Measurements from ENCODE around the gene REN.
A peak's percentile ranks its signal among the peaks of the same experiment; 100 is the strongest.

Gene REN

DNA sequence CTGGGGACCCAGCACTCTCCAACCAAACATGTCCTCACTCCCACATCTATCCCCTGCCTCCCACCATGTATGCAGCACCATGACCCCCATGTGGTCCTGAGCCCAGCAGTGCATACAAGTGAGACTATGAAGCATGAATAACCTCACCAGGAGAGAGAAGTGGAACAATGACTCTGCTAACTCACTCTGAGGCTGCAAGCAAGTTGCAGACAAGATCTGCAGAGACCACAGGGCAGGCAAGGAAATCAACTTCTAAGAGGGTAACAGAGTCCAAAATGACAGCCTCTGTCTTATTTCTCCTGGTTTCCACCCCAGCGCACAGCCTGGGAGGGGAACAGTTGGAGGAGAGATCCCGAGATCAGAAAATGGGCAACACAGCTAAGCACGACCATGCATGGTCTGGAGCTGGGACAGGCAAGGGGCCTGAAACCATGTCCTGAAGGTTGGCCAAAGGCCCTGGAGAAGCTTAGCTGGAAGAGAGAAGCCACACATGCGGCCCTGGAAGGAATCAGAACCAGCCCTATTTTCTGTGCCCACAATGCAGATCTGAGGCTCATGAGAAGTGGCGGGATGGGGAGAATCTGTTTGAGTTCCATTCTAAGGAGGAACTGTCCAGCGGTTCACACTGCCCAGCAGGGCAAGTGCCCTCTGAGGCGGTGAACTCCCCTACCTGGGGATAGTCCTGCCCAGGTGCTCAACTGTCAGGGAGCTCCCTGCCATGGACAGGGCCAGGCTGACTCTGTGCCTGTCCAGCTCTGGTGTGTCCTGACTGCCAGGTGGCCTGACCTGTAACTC, 12.5 kb upstream of the REN start:
- Histone ChIP-seq H3K27me3 (ENCODE audit: low read depth) (peaks cover 26% of the 10 kb centered on the region), H3K9me3 (no peaks in the 10 kb centered on the region), H3K4me1 (no peaks in the 10 kb centered on the region), H3K36me3 (replicated peaks) (no peaks in the 10 kb centered on the region), H3K4me3 (no peak overlapping the region)
- no peak for DNase-seq (ENCODE audit: low spot score in 2 of 2)
- in situ Hi-C loops (cut with MboI; ENCODE audit: low sequenced_read_pairs), result no loop called here

DNA sequence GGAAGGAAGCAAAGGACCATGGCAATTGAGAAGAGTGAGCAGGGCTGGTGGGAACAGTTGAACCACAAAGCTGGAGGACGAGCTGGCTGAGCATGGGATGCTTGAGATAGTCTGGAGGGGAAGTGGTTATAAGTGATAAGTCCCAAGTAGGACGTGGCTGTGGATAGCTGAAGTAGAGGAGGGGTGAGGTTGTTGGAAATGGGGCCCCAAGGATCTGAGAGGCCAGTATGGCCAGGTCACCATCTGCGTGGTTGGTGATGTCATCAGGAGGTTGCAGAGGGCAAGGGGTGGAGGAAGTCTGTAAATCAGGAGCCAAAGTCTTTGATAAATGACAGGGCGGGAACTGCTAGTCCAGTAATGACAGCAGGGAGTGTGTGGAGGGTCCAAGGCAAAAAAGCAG, 11.0 kb upstream of the REN start:
- Histone ChIP-seq H3K4me3 (no peak overlapping the region), H3K9me3 (no peaks in the 10 kb centered on the region), H3K27me3 (ENCODE audit: low read depth) (peaks cover 26% of the 10 kb centered on the region), H3K36me3 (replicated peaks) (no peaks in the 10 kb centered on the region), H3K4me1 (no peaks in the 10 kb centered on the region)
- in situ Hi-C loops (cut with MboI; ENCODE audit: low sequenced_read_pairs), result no loop called here
- DNase-seq (ENCODE audit: low spot score in 2 of 2), result no peak

DNA sequence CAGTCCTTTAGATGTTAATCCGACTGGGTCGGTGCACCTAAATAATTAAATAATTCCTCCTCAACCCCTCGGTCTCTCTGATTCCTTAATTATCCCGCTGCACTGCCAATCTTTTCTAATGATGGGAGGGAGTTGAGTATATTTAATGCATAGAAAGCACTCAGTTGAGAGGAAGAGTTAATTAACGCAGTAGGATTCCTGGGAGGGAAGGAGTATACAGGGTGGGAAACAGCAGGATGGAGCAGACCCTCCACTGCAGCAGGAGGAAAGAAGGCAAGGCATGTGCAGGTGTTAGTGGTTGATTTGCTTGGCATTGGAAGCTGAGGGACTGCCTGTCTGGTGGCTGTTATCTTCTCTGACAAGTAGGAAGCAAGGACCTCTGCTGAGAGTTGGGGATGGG, 9.9 kb upstream of the REN start:
- H3K27me3 ChIP-seq (ENCODE audit: low read depth), result peaks cover 26% of the 10 kb centered on the region
- in situ Hi-C loops (cut with MboI; ENCODE audit: low sequenced_read_pairs), result no loop called here
- no peaks in the 10 kb centered on the region for H3K36me3 ChIP-seq (replicated peaks)
- no peaks in the 10 kb centered on the region for H3K4me1 ChIP-seq
- DNase-seq (ENCODE audit: low spot score in 2 of 2), result no peak
- H3K4me3 ChIP-seq, result no peak overlapping the region
- H3K9me3 ChIP-seq, result no peaks in the 10 kb centered on the region

DNA sequence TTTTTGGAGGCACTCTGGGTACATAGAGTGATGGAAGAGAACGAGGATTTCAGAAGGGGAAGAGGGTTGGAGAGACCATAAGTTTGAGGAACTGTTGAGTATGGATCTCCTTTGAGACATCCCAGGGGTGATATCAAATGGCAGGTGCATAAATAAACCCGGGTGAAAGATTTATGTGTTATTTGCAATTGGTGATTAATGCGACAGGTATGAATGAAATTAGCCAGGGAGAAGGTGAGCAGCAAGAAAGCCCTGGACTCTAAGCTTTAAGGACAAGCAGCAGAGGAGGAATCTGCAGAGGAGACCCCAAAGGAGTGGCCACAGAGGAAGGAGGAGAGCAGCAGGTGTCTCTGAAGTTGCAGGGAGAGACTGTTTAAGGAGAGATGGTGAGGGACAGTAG, 8.8 kb upstream of the REN start:
- no peak overlapping the region for H3K4me3 ChIP-seq
- in situ Hi-C loops (cut with MboI; ENCODE audit: low sequenced_read_pairs), result loop anchor here (25.0 kb wide), 1 partner anchor 337 kb away; the partner anchor contains the start of gene MDM4
- H3K36me3 ChIP-seq (replicated peaks), result no peaks in the 10 kb centered on the region
- H3K27me3 ChIP-seq (ENCODE audit: low read depth), result peaks cover 26% of the 10 kb centered on the region
- H3K4me1 ChIP-seq, result no peaks in the 10 kb centered on the region
- DNase-seq (ENCODE audit: low spot score in 2 of 2), result no peak
- 0 out of 2 replicates have a peak, but pooled peaks cover 7% of the 10 kb centered on the region for H3K9me3 ChIP-seq

GRCh38 chr1:204172404-204173029, 6.4 kb upstream of the REN start:
- in situ Hi-C loops (cut with MboI; ENCODE audit: low sequenced_read_pairs), result loop anchor here (25.0 kb wide), 1 partner anchor 340 kb away; the partner anchor contains the start of gene MDM4

GRCh38 chr1:204171751-204172178, 5.6 kb upstream of the REN start:
- Histone ChIP-seq H3K9me3 (peaks cover 19% of the 10 kb centered on the region), H3K4me3 (no peak overlapping the region), H3K4me1 (no peaks in the 10 kb centered on the region), H3K27me3 (ENCODE audit: low read depth) (peaks cover 16% of the 10 kb centered on the region), H3K36me3 (replicated peaks) (no peaks in the 10 kb centered on the region)
- DNase-seq (ENCODE audit: low spot score in 2 of 2), result no peak
- in situ Hi-C loops (cut with MboI; ENCODE audit: low sequenced_read_pairs), result loop anchor here (25.0 kb wide), 1 partner anchor 341 kb away; the partner anchor contains the start of gene MDM4

More at GRCh38 chr1:204172404-204173029, 6.4 kb upstream of the REN start:
- H3K4me3 ChIP-seq, result no peak overlapping the region
- no peaks in the 10 kb centered on the region for H3K4me1 ChIP-seq
- peaks cover 16% of the 10 kb centered on the region for H3K27me3 ChIP-seq (ENCODE audit: low read depth)
- H3K9me3 ChIP-seq, result peaks cover 19% of the 10 kb centered on the region
- no peak for DNase-seq (ENCODE audit: low spot score in 2 of 2)
- H3K36me3 ChIP-seq (replicated peaks), result no peaks in the 10 kb centered on the region

DNA sequence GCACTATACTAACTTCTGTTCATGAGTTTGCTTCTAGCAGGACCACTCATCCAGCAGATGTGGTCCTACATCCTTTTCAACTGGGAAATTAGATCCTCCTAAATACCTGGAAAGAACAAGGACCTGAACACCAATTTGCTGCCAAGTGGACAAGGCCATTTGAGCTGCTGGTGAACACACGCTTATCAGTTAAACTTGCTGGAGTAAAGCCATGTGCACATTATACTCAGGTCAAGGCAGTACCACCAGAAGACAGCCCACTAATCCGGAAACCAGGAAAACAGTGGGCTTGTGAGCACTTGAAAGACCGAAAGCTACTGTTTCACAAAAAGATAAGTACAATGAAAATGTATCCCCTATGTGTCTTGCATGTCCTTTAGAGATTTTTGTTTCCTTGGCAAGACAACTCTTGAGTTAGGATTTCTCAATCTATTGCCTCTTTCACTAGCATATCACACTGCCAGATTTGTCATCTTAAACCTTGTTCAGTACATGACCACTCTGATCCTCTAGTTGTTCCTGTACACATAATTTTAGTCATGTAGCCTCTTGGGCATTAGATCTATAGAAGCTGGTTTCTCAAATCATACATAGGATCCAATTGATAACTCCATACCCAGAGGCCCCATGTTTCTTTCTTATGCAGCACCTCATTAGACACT, 4.5 kb upstream of the REN start:
- DNase-seq (ENCODE audit: low spot score in 2 of 2), result no peak
- Histone ChIP-seq H3K27me3 (ENCODE audit: low read depth) (peaks cover 5% of the 10 kb centered on the region; the same call in 1 of the 2 replicates), H3K9me3 (peaks cover 19% of the 10 kb centered on the region), H3K4me1 (no peaks in the 10 kb centered on the region), H3K36me3 (replicated peaks) (no peaks in the 10 kb centered on the region), H3K4me3 (no peak overlapping the region)
- in situ Hi-C loops (cut with MboI; ENCODE audit: low sequenced_read_pairs), result loop anchor here (25.0 kb wide), 1 partner anchor 342 kb away; the partner anchor contains the start of gene MDM4

GRCh38 chr1:204169858-204170257, 3.7 kb upstream of the REN start:
- Histone ChIP-seq H3K4me1 (no peaks in the 10 kb centered on the region), H3K36me3 (replicated peaks) (no peaks in the 10 kb centered on the region), H3K4me3 (no peak overlapping the region), H3K9me3 (peaks cover 19% of the 10 kb centered on the region), H3K27me3 (ENCODE audit: low read depth) (no peaks in the 10 kb centered on the region)
- in situ Hi-C loops (cut with MboI; ENCODE audit: low sequenced_read_pairs), result loop anchor here (25.0 kb wide), 1 partner anchor 342 kb away; the partner anchor contains the start of gene MDM4
- DNase-seq (ENCODE audit: low spot score in 2 of 2), result no peak

DNA sequence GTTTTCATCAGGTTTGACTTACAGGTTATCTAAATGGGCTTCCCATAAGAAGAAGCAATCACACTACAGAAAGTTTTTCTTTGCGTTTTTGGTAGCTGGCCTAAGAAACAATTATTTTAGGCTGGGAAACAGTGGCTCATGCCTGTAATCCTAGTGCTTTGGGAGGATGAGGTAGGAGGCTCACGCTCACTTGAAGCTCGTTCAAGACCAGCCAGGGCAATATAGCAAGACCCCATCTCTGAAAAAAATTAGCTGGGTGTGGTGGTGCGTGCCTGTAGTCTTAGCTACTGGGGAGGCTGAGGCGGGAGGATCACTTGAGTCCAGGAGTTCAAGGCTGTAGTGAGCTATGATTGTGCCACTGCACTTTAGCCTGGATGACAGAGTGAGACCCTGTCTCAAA, 1.6 kb upstream of the REN start:
- in situ Hi-C loops (cut with MboI; ENCODE audit: low sequenced_read_pairs), result loop anchor here (25.0 kb wide), 1 partner anchor 345 kb away; the partner anchor contains the start of gene MDM4

GRCh38 chr1:204162494-204163074, 3.6 kb downstream of the REN start:
- Histone ChIP-seq H3K4me1 (no peaks in the 10 kb centered on the region), H3K36me3 (replicated peaks) (no peaks in the 10 kb centered on the region), H3K4me3 (no peak overlapping the region), H3K27me3 (ENCODE audit: low read depth) (no peaks in the 10 kb centered on the region), H3K9me3 (no peaks in the 10 kb centered on the region)
- in situ Hi-C loops (cut with MboI; ENCODE audit: low sequenced_read_pairs), result loop anchor here (25.0 kb wide), 1 partner anchor 350 kb away; the partner anchor contains the start of gene MDM4
- peak; percentile 50 to 87 for DNase-seq (ENCODE audit: low spot score in 2 of 2)

More for the DNA sequence above, 1.6 kb upstream of the REN start:
- no peak for DNase-seq (ENCODE audit: low spot score in 2 of 2)
- Histone ChIP-seq H3K27me3 (ENCODE audit: low read depth) (no peaks in the 10 kb centered on the region), H3K4me1 (no peaks in the 10 kb centered on the region), H3K36me3 (replicated peaks) (no peaks in the 10 kb centered on the region), H3K9me3 (peaks cover 19% of the 10 kb centered on the region), H3K4me3 (no peak overlapping the region)

DNA sequence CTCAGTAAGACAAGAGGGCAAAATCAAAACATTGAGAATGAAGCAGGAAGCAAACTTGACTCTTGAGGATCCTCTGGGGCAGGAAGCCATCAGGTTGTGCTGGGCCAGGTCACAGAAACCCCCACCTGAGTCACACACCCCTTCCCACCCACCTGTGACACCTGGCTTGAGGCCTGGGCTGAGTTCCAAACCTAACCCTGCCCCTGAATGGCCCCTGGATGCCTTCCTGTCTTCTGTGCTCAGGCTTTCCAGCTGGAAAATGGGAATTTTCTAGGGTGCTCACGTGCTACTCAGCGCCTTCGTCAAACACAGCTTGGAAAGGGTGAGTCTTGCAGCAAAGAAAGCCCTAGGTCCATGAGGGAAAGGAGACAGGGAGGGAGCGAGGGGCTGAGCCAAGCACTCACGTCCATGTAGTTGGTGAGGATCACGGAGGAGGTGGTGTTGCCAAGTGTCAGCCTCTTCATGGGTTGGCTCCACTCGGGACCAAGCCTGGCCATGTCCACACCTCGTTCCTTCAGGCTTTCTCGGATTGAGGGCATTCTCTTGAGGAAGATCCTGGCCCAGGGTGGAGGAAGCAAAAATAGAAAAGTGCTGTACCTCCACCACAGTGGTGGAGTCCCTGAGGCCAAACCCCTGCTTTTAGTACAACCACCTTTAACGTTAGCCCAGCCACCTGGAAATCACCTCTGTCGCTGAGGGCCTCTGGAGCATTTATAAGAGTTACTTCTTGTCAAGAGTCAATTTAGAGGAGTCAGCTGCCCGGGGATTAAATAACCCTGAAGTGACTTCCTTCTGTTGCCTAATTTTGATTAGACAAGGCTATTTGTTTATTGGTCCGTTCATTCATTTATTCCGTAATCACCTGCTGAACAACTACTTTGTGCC, 4.3 kb downstream of the REN start:
- in situ Hi-C loops (cut with MboI; ENCODE audit: low sequenced_read_pairs), result loop anchor here (25.0 kb wide), 1 partner anchor 350 kb away; the partner anchor contains the start of gene MDM4
- no peaks in the 10 kb centered on the region for H3K27me3 ChIP-seq (ENCODE audit: low read depth)
- DNase-seq (ENCODE audit: low spot score in 2 of 2), result no peak
- no peaks in the 10 kb centered on the region for H3K4me1 ChIP-seq
- no peak overlapping the region for H3K4me3 ChIP-seq
- H3K9me3 ChIP-seq, result no peaks in the 10 kb centered on the region
- no peaks in the 10 kb centered on the region for H3K36me3 ChIP-seq (replicated peaks)

DNA sequence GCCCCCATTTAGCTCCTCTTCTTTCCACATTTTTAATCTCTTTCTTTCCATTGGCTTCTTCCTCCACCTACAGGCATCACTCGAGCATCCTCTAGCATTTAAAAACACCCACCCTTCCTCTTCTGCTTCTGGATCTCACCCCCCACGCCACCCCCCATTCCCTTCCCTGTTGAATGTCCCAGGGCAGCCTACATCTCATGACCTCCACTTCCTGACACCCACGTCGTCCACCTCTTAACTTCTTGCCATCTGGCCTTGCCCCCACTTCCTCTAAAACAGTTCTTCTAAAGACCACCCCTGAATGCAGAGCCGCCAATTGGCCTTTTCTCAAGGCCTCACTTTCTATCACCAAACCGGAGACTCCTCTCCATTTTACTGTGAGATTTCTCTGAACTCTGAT, 8.2 kb downstream of the REN start:
- in situ Hi-C loops (cut with MboI; ENCODE audit: low sequenced_read_pairs), result loop anchor here (5.0 to 25.0 kb wide), 2 partner anchors 204 to 354 kb away; partner anchors contain the start of gene MDM4
- DNase-seq (ENCODE audit: low spot score in 2 of 2), result no peak
- Histone ChIP-seq H3K9me3 (no peaks in the 10 kb centered on the region), H3K36me3 (replicated peaks) (no peaks in the 10 kb centered on the region), H3K4me3 (no peak overlapping the region), H3K4me1 (no peaks in the 10 kb centered on the region), H3K27me3 (ENCODE audit: low read depth) (no peaks in the 10 kb centered on the region)
